Gastrocnemius medialis (tissue), 4 donors: ENCODE results near the gene MPRIP. TPM values are rescaled to one million over a fixed set of nuclear protein-coding genes. Genes with fewer than 3 reads are reported as not detected.

Experiments used
- ATAC-seq, 2 donors: fragments of 150-250 bp; one replicate each; pipeline ENCODE4 v1.9.1; 2016
- DNase-seq, 2 donors: peaks; one replicate each; pipeline ENCODE4 v3.0.0-alpha.2; 2019
- H3K27ac ChIP-seq, 4 donors: fragments of 200-600 bp; sonication (generic); 1 replicate in 1 of 4; 2 replicates in 3 of 4; pipeline ENCODE4 v1.5.1; 2016 to 2018; ENCODE audit warnings: mild to moderate bottlenecking in 2 of 4, moderate library complexity in 1 of 4
- H3K27me3 ChIP-seq, 3 donors: fragments of 200-600 bp; sonication (generic) in 2 of 3; 1 replicate in 1 of 3; 2 replicates in 2 of 3; pipeline versions ENCODE4 v1.5.1 to v1.6.0; 2016 to 2019; ENCODE audit warnings: mild to moderate bottlenecking in 1 of 3, moderate library complexity in 1 of 3
- H3K36me3 ChIP-seq, 2 donors: fragments of 200-600 bp; sonication (generic) in 1 of 2; one replicate each; pipeline ENCODE4 v1.5.1; 2017 to 2018
- H3K4me1 ChIP-seq, 2 donors: fragments of 200-600 bp; sonication (generic) in 1 of 2; one replicate each; pipeline ENCODE4 v1.5.1; 2016 to 2017; ENCODE audit warnings: mild to moderate bottlenecking in 2 of 2
- H3K4me3 ChIP-seq, 4 donors: fragments of 200-600 bp; sonication (generic) in 3 of 4; 1 replicate in 1 of 4; 2 replicates in 3 of 4; pipeline ENCODE4 v1.5.1; 2016 to 2019; ENCODE audit warnings: mild to moderate bottlenecking in 2 of 4
- H3K9me3 ChIP-seq, 3 donors: fragments of 200-600 bp; sonication (generic) in 2 of 3; 1 replicate in 1 of 3; 2 replicates in 2 of 3; pipeline ENCODE4 v1.5.1; 2016 to 2019
- POLR2A ChIP-seq, 2 donors: fragments of 450-650 bp; IDR thresholded peaks; one replicate each; pipeline ENCODE4 v1.6.1; 2017; ENCODE audit warnings: antibody characterized with exemption in 2 of 2, mild to moderate bottlenecking in 2 of 2, moderate library complexity in 2 of 2
- in situ Hi-C, 4 donors: fragments of 200-750 bp; cut with MboI; loops; one replicate each; pipeline versions ENCODE4 v1.15.0 to v1.8.0; 2017; ENCODE audit warnings: low sequenced_read_pairs in 4 of 4
- intact Hi-C: fragments of 100-400 bp; cut with DNase I; formaldehyde crosslinking; loops from one replicate; pipeline ENCODE4 v1.15.1; 2023; ENCODE audit warnings: low total_unique reads
- total RNA-seq, 4 donors: library from RNA; depleted of rRNA; stranded (reverse); fragments of >200 nt; gene quantifications; one replicate each; pipeline versions ENCODE4 v1.1.0 to v1.2.3, GENCODE V29; 2016
- TF ChIP-seq, protein P1 (sequence below), 5 experiments: fragments of 450-650 bp in 3 of 5; fragments of 200-600 bp in 2 of 5; sonication (generic) in 2 of 5; IDR thresholded peaks in 4 of 5; conservative IDR thresholded peaks in 1 of 5; 1 replicate in 4 of 5; 2 replicates in 1 of 5; pipeline ENCODE4 v1.5.1; 2016 to 2019; ENCODE audit warnings: antibody characterized with exemption in 5 of 5, mild to moderate bottlenecking in 3 of 5, moderate library complexity in 3 of 5

The MPRIP gene
- total RNA-seq, 4 donors from 2014 or later, result 71.1 to 127 (median 124) TPM

DNA sequence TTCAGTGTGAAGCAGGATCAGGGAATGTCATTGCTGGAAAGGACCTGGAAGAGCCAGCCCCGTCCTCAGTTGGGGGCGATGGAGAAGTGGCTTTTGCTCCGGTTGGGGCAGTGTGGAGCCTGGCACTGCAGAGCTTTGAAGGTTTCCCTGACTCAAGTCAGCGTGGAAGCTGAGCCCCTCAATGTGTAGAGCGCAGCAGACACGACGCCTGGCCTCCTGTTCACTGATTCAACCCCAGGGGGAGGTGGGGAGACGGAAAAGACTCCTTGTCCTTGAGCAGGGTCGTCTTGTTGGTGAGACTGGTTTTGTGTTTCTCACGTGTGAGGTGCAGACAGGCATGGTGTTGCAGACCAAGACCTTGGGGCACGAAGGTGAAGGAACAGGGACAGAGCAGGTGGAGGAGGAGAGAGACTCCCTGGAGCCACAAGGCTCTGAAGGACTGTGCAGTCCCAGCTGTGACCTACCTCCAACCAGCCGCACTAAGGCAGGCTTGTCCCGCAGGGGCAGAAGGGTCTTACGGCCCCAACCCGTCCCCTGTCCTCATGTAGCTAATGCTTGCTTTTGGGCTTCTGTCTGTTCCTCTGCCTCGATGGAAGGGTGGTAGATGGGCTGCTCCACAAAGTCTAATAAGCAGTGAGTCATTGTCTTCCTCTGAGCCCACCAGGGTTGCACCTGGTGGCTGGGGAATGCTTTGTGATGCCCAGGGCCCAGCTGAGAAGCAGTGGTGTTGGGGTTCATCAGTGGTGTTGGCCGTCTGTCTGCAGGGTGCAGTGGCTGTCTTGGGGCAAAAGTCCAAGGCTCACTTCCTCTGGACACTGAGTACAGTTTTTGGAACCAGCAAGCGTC lies 47.8 kb downstream of the MPRIP start:
- H3K9me3 ChIP-seq, result no peaks in the 10 kb centered on the region
- H3K27me3 ChIP-seq, result no peaks in the 10 kb centered on the region
- no peak overlapping the region for H3K4me3 ChIP-seq
- H3K27ac ChIP-seq, result peak overlapping the region in 1 of 4 donors; percentile 80
- intact Hi-C loops (no loop called here), in situ Hi-C loops (no loop called here)
- TF ChIP-seq POLR2A (IDR thresholded peaks at IDR 0.05), result no peak
- TF ChIP-seq, protein P1, sequence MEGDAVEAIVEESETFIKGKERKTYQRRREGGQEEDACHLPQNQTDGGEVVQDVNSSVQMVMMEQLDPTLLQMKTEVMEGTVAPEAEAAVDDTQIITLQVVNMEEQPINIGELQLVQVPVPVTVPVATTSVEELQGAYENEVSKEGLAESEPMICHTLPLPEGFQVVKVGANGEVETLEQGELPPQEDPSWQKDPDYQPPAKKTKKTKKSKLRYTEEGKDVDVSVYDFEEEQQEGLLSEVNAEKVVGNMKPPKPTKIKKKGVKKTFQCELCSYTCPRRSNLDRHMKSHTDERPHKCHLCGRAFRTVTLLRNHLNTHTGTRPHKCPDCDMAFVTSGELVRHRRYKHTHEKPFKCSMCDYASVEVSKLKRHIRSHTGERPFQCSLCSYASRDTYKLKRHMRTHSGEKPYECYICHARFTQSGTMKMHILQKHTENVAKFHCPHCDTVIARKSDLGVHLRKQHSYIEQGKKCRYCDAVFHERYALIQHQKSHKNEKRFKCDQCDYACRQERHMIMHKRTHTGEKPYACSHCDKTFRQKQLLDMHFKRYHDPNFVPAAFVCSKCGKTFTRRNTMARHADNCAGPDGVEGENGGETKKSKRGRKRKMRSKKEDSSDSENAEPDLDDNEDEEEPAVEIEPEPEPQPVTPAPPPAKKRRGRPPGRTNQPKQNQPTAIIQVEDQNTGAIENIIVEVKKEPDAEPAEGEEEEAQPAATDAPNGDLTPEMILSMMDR (IDR thresholded peaks at IDR 0.05 in 4 of 5, conservative IDR thresholded peaks at IDR 0.05 in 1 of 5), result no peak
- ATAC-seq (no peak), DNase-seq (no peak)
- H3K36me3 ChIP-seq, result no peaks in the 10 kb centered on the region
- H3K4me1 ChIP-seq, result peaks cover 73 to 77% of the 10 kb centered on the region in 2 donors

DNA sequence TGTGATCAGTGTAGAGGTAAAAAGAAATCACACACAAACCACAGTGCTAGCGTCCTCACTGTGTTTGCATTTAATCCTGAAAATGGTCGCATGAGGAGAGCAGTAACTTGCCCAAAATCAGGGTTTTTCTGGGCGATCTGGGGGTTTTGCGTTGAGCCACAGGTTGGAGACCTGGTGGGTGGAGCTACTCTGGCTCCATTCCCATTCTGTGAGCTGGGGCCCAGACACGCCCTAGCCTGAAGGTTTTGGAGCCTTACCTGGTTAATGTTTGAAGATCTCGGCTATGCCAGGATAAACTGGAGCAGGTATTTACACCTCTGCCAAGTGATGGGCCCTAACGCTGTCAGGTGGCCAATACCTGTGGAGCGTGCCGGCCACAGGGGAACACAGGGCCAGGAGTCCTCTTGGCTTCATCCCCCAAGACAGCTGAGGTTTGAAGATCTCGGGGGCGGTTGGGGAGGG lies 48.4 kb downstream of the MPRIP start:
- H3K4me3 ChIP-seq, result no peak overlapping the region
- no peaks in the 10 kb centered on the region for H3K9me3 ChIP-seq
- in situ Hi-C loops, result no loop called here
- no peaks in the 10 kb centered on the region for H3K36me3 ChIP-seq
- no peak for TF ChIP-seq POLR2A (IDR thresholded peaks at IDR 0.05)
- TF ChIP-seq, protein P1 (IDR thresholded peaks at IDR 0.05 in 4 of 5, conservative IDR thresholded peaks at IDR 0.05 in 1 of 5), result no peak
- H3K27me3 ChIP-seq, result no peaks in the 10 kb centered on the region
- DNase-seq (no peak), ATAC-seq (no peak)
- peak overlapping the region in 2 of 4 donors; percentile 65 to 72 for H3K27ac ChIP-seq
- peaks cover 77 to 83% of the 10 kb centered on the region in 2 donors for H3K4me1 ChIP-seq
- intact Hi-C loops, result no loop called here

DNA sequence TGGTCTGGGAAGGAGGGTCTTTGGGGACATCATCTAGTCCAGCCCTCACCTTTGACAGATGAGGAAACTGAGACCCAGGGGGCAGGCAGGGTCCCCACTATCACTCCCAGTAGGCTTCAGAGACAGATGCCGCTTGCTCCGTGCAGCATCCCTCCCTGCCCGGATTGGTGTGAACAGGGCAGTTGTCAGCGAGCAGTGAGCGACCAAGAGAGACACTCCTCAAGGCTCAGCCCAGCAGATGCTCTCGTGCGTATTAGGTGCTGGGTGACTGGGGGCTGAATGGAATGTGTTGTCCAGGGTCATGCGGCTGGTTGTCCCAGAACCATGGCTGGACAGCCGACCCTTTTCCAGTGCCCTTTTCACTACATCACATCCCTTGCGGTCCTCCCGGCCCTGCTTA lies 49.0 kb downstream of the MPRIP start:
- Histone ChIP-seq H3K36me3 (no peaks in the 10 kb centered on the region), H3K4me3 (no peak overlapping the region), H3K27me3 (no peaks in the 10 kb centered on the region), H3K4me1 (peaks cover 83 to 85% of the 10 kb centered on the region in 2 donors), H3K9me3 (no peaks in the 10 kb centered on the region), H3K27ac (peak overlapping the region in 2 of 4 donors; percentile 65 to 72)
- in situ Hi-C loops (no loop called here), intact Hi-C loops (no loop called here)
- no peak for TF ChIP-seq POLR2A (IDR thresholded peaks at IDR 0.05)
- TF ChIP-seq, protein P1 (IDR thresholded peaks at IDR 0.05 in 4 of 5, conservative IDR thresholded peaks at IDR 0.05 in 1 of 5), result no peak
- no peak for DNase-seq
- no peak for ATAC-seq

DNA sequence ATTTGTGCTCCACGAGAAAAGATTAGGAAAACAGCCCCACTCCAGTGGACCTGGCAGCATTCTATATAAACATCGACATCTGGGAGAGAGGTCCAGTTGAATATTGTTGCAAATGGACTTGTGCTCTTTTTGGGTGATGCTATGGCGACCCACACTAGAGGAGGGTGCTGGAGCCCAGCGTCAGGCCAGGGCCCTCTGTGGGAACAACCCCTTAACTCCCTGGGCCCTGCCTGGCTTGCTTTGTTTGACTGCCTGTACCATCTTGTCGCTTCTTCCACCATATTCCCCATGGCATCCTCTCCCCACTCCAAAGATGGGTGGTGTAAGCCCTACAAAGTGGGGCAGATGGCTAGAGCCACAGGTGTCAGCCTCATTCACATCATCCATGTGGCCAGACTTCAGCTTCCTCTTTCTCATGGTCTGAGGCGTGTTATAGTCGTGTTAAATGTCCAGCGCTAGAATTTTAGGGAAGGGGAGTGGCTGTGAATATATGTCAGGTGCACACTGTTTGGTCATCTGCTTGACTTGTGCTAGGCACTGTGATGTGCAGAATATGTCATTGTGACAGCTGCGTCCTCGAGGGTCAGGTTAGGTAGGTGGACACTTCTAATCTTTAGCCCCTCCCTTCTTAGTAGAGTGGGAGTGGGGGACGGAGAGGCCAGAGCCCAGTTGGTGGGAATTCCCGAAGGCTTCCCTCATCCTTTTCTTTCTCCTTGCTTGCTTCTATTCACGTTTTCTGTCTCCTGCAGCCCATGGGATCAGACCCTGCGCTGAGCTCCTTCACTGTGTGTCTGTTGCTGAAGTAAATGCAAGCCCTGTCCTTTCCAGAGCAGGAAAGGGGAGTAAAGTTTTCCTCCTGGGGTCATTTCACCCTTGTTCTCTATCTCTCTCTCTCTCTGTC lies 49.8 kb downstream of the MPRIP start:
- TF ChIP-seq POLR2A (IDR thresholded peaks at IDR 0.05), result no peak
- TF ChIP-seq, protein P1 (IDR thresholded peaks at IDR 0.05 in 4 of 5, conservative IDR thresholded peaks at IDR 0.05 in 1 of 5), result no peak
- Histone ChIP-seq H3K27me3 (no peaks in the 10 kb centered on the region), H3K9me3 (no peaks in the 10 kb centered on the region), H3K4me1 (peaks cover 83 to 85% of the 10 kb centered on the region in 2 donors), H3K4me3 (no peak overlapping the region), H3K36me3 (no peaks in the 10 kb centered on the region), H3K27ac (peak overlapping the region; percentile 19 to 72 (median 64))
- in situ Hi-C loops, result no loop called here
- ATAC-seq (no peak), DNase-seq (no peak)
- intact Hi-C loops, result no loop called here
